GM20000 (cell line): ENCODE measurements around the gene PRRT1B.

Experiments used
- DNase-seq: peaks from one replicate; pipeline ENCODE4 v3.0.0; 2012; ENCODE audit warnings: low spot score
- CTCF ChIP-seq: IDR thresholded peaks from 2 replicates; pipeline ENCODE4 v1.5.1; 2012; ENCODE audit warnings: mild to moderate bottlenecking, control low read depth; ENCODE audit errors: extremely low read depth, missing control alignments

PRRT1B gene

DNA sequence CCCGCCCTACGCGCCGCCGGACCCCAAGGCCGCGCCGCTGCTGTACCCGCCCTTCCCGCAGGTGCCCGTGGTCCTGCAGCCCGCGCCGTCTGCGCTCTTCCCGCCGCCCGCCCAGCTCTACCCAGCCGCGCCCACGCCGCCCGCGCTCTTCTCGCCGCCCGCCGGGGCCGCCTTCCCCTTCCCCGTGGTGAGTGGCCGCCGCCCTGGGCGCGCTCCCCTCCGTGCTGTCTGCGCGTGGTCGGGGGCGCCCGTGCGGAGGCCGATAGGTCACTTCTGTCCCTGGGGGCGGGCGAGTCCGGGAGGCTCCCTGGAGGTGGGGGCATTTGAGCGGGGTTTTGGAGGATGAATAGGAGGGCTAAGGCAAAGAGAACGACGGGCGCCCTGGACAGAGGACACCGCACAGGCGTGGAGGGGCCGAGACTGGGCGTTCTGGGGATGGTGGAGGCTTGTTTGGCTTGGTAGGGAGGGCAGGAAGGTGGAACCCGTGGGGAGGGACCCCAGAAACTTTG, 9.6 kb downstream of the PRRT1B start:
- no peak for TF ChIP-seq CTCF
- no peak for DNase-seq

- no peak for TF ChIP-seq CTCF
- DNase-seq = no peak
Measured at GRCh38 chr9:131555841-131556673, 10.7 kb downstream of the PRRT1B start.

- TF ChIP-seq CTCF = no peak
- no peak for DNase-seq
Measured at GRCh38 chr9:131557855-131558548, 12.7 kb downstream of the PRRT1B start.

DNA sequence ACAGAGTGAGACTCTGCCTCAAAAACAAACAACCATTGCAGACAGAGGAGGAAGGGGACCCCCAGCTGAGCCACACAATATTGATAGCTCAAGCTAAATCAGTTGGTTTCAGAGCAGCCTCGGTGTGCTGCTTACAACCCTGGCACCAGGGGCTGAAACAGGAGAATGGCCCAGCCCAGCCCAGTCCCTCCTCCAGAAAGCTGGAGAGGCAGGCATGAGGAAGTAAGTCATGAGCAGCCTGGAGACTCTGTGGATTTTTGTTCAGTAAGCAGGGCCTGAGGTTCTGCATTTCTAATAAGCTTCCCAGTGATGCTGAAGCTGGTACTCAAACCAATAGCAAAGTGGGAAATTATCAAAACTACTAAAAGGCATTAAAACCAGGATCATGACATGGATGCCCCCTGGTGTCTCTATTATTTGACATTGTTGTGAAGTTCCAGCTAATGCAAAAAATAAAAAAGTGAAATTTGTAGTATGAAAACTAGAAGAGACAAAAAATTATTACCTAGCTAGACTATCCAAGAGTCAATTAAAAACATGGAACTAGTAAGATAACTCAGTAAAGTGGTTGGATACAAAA, 14.2 kb downstream of the PRRT1B start:
- no peak for TF ChIP-seq CTCF

GRCh38 chr9:131562032-131562959, 17.0 kb downstream of the PRRT1B start:
- DNase-seq = no peak
- no peak for TF ChIP-seq CTCF

More for the DNA sequence above, 14.2 kb downstream of the PRRT1B start:
- DNase-seq = no peak

DNA sequence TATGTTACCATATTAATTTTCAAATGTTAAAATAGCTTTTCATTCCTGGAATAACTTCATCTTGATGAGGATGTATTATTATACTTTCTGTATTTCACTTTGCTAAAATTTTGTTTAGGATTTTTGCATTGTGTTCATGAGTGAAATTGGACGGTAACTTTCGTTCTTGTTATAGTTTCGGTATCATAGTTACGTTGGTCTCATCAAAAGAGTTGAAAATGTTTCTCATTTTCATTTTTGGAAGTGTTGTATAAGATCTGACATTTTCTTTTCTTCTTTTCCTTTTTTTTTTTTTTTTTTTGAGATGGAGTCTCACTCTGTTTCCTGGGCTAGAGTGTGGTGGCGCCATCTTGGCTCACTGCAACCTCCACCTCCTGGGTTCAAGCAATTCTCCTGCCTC, 20.0 kb downstream of the PRRT1B start:
- no peak for TF ChIP-seq CTCF
- no peak for DNase-seq
